HG03439 (cell line): ENCODE data around the gene RTRAF.
A peak's percentile ranks its signal among the peaks of the same experiment; 100 is the strongest.

Experiments used
- ATAC-seq: cut with Tn5 transposase; IDR thresholded peaks from one replicate; pipeline ENCODE4 v1.9.1; 2021; ENCODE audit warnings: mild to moderate bottlenecking, moderate library complexity; ENCODE audit not compliant: unreplicated experiment

The RTRAF gene

DNA sequence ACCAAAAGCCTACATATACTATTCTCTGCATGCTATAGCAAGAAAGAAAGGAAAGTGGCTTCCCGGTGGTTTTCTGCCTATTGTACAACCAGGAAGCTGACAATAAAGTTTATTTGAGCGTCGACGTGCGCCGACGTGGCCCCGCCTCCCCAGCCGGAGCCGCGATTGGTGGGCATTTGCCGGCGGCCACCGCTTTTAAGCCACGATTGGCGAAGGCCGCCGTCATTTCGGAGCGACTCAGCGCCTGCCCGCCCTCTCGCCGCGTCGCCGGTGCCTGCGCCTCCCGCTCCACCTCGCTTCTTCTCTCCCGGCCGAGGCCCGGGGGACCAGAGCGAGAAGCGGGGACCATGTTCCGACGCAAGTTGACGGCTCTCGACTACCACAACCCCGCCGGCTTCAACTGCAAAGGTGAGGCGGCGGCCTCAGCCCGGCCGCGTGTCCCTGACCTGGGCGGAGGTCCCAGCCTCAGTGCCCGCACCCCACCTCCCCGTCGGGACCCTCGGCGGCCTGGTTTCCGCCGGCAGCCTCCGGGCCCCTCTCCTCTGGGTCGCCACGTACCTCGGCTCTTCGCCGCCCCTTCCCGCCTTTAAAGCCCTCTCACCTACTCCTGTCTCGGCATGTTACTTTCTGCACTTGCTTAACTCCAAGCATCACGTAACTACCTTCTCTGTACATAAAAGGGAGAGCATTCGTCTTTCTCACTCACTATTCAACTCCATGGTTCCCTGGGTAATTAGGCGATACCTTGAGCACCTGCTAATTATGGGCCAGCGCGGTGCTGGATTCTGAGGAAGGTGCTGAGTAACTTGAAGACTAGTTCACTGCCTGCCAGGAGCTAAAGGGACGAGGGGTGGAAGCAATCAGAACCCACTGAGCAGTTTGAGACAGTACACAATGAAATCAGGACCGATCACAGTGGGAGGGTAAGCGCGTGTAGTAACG is at the start of gene RTRAF:
RTRAF (plus strand) TSS at position 254 of the 942 bp plus-strand sequence; CDS start at position 348, 94 bp downstream.
- peak; percentile 93 for ATAC-seq

DNA sequence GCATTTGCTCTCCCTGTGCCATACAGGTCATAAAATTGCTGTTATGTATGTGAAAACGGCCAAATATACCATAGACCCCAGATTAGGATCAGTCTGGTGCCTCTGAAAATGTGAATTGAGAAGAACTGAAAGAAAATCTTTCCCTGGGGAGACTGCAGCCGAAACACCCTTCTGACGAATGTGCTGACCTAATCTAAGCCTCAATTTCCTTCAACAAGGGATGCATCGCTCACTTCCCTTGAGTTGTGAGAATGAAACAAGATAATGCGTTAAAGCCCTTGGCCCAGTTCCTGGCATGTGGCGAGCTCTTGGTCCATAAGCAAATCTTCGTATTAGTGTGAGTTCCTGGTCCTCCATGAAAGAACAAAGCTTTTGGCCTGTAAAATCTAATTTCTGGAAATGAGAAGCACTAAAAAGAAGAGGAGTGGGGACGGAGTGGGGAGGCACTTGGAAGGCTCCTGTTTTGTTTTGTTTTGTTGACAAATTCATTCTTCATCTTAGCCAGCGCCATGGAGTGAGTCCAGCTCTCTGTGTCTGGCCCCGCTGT is 49.5 kb upstream of the RTRAF start:
- ATAC-seq: no peak

DNA sequence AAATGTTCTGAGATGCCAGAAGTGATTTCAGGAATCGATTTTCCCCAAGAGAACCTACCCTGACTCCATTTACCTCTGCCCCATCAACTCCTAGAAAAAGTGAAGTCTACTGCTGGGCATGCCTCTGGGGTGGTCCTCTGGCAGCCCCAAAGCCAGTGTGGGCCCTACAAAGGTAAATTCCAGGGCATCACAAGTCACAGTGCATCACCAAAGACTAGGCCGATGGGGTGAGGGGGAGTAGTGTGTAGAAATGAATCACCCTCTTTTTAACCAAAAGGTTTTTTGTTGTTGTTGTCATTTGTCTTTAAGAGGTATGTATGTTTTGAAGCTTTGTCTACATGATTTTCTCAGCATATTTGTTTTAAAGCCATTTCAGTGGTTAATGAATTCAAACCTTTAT is 46.4 kb upstream of the RTRAF start:
- ATAC-seq: no peak

DNA sequence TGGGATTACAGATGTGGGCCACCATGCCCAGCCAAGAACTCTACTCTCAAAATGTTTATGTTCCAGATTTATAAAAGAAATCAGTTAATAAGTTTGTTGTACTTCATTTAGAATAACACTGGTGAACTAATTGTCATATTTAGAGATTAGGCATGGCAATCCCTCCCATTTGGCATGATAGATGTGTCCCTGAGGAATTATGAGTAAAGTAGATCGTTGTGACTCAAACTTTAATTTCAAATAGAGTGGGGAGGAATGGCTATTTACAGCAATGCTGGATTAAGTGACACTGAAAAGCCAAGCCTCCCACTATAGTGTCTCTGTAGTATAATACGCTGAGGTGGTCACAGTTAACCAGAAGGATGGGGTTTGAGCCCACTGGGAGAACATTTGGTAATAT is 39.3 kb upstream of the RTRAF start:
- ATAC-seq: no peak

DNA sequence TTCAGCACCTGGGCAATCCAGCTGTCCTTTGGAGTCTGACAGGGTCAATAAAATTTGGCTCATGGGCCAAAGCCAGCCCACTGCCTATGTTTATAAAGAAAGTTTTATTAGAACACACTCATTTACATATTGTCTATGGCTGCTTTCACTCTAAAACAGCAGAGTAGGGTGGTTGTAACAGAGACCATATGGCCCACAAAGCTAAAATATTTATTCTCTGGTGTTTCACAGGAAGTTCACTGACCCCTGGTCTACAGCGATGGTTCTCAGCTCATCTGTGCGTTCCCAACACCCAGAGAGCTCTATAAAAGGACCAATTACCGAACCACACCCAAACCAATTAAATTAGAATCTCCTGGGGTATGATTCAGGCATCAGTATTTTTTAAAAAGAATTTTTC is 37.7 kb upstream of the RTRAF start:
- no peak for ATAC-seq

DNA sequence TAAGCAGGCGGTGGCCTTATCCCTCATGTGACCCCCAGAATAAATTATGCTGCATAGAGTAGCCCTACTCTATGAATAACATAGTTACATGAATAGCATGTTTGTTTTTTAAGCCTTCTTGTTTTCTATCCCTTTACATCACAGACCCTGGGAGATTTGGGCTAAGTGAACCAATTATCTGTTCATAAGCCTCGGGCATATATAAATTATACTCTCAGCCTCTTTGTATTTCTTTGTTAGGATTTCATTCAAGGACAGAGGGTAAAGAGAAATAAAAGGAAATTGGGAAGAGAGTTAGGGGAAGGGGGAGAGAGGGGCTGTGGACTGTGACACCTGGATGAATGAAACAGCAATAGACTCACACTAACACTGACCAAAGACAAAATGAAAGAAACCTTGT is 35.3 kb upstream of the RTRAF start:
- no peak for ATAC-seq

DNA sequence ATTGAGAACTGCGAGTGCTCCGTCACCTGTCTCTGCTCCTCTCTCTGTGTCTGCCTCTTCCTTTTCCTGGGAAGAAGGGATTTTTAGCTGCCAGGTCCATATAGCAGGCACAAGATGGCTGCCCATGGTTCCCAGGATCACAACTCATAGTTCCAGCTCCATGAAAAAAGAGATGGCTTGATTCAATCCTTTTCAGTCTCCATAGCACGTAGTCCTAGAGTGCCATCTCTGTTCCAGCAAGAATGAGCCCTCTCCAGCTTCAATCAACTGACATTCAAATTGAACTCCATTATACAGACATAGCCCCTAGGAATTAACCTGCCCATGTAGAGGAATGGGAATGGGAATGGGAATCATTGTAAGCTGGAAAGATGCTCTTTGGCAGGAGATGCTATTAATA is 34.7 kb upstream of the RTRAF start:
- ATAC-seq: no peak

DNA sequence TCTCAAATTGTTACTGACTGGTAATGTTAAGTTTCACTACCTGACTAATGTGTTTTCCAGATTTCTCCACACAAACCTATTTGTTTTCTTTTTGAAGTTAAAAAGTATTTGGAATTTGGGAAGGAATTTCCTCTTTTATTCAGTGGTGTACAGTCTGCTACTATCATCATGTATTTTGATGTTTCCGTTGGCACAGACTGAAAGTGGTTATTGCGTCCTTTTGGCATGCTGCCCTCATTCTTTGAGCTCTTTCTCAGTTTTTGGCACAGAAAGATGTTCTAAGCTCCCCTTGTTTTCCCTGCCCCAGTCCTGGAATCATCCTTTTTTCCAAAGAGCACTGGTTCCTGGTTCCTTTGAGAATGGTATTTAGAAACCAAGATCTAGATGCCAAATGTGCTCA is 31.4 kb upstream of the RTRAF start:
- ATAC-seq: no peak

DNA sequence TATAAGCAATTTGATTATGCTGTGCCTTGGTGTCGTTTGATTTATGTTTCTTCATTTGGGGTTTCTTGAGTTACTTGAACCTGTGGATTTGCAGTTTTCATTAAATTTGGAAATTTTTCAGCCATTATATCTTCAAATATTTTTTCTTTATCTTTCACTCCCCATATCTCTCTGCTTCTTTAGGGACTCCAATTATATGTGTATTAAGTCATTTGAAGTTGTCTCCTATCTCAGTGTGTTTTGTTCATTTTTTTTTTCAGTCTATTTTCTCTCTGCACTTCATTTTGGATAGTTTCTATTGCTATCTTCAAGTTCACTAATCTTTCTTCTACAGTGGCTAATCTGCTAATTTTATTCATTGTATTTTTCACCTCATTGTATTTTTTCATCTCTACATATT is 29.4 kb upstream of the RTRAF start:
- ATAC-seq: no peak

DNA sequence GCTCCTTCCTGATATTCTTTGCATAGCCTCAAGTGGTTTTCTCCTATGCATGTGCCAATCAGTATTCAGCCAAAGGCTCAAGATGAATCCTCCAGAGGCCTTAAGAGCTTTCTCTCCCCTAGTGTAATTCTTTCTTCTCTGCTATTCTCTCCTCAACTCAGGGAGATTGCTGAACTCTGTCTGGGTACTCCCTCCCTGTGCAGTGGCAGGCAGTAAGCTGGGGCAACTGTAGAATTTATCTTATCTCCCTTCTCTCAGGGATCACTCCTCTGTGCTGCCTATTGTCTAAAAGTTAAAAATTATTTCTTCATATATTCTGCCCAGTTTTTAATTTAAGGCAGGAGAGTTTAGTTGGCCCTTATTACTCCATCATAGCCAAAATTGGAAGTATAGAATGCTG is 28.5 kb upstream of the RTRAF start:
- ATAC-seq: no peak

DNA sequence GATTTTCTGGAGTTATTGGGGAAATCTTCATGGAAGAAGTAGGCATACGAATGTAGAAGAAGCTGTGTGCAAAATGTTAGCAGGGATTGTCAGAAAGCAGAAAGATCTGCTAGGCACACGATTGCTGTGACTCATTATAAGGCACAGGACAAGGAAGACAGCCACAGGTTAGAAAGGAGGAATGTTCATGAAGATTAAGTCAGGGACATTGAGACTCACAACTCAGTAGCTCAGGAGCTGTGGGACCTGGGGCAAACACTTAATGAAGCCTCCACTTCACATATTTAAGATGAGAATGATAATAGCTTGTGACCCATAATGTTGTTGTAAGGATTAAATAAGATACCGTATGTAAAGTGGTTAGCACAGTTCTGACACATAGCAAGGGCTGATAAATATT is 26.6 kb upstream of the RTRAF start:
- ATAC-seq: no peak

DNA sequence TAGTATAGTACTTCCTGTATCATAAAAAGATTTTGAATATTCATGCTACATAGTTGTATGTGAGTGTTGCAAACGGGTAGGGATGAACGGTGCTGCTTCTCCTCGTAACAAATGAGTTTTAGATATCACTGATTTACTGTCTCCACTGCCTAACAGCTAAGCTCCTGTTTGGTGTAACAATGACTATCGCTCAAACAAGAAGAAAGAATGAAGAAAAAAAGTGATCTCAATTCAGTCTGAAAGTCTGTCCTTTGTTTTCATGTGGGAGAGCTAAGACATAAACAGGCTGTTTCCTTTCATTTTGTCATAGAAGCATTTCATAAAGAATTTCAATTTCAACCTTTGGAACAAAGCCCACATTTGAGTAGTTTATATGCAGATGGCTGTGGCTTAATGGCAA is 26.1 kb upstream of the RTRAF start:
- ATAC-seq: no peak

DNA sequence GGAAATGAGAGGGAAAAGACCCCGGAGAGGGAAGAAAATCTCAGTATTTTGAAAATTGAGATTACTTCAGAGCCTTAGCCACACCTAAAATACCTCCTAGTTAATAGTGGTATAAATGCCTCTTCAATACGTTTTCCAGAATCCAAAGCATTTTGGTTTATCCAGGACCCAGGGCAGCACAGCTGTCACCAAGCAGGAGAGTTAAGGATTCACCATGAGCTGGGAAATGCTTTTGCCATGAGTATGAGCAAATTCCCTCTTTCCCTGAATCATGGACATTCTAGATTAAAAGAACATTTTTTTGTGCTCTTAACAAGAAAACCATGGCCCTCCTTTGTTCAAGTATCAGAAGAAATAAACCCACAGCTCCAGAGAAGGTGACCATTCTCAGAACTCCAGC is 21.8 kb upstream of the RTRAF start:
- ATAC-seq: no peak

DNA sequence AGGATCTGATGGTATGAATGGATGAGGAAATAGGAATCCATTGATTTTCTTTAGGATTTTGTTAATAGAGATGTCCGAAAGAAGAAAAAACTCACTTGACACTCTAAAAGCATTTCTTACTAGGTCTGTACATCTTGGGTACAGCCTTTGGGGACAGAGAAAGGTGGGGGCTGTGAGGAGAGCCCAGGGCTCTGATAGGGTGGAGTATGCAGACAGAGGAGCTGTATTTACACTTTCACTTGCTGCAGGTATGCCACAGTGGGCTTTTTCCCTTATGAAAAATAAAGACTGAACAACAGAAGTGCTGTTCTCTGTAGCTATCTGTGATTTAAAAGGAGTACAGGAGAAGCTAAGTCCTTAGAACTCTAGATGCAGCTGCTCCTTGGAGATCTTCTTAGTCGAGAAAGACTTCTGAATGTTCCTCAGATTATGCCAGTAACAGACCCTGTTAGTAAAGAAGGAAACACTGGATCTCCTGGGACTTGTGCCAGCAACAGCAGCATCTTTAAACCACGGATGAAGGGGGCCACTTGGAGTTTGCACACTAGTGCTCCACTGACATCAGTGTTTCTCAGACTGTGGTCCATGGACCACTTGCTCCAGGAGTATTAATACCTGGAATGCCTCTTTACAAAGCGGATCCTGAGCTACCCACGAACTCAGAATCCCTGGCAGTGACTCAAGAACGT is 19.4 kb upstream of the RTRAF start:
- ATAC-seq: no peak

DNA sequence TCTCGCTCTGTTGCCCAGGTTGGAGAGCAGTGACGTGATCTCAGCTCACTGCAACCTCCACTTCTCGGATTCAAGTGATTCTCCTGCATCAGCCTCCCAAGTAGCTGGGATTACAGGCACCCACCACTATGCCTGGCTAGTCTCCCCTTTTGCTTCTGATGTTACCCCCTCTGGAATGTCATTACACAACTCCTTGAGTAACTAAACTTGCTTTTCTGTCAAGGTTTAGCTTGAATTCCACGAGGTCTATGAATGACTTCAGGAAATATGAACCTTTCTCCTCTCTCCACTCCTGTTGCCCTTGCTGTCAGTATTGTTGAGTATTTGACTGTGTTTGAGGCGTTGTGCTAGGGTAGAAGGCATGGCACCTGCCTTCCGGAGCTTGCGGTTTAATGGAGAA is 16.8 kb upstream of the RTRAF start:
- ATAC-seq: no peak

DNA sequence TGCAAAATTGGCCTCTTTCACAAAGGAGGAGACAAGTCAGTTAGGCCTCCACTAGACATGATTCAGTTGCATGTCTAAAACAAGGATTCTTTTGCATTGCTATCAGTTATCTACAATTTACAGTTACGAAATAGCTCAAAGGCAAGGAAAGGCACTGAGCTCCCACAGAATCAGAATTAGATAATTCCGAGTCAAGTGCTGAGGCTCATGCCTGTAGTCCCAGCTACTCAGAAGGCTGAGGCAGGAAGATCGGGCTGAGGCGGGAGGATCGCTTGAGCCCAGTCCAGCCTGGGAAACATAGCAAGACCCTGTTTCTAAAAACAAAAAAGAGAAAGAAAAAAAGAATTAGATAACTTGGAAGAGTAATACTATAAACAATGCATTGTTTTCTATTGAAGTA is 12.3 kb upstream of the RTRAF start:
- no peak for ATAC-seq

DNA sequence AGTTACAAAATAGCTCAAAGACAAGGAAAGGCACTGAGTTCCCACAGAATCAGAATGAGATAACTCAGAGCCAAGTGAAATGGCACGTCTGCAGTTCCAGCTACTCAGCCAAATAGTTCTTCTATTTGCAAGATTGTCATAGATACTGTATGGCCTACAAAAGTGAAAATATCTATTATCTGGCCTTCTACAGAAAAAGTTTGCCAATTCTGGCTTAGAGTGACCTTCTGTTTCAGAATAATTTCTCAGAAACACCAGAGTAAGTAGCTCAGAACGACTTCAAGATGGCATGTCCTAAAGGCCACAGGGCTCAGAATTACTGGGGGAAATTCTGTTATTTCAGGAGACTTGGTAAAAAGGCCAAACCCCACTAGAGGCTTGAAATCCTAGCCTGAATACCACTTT is 10.7 kb upstream of the RTRAF start:
- no peak for ATAC-seq

DNA sequence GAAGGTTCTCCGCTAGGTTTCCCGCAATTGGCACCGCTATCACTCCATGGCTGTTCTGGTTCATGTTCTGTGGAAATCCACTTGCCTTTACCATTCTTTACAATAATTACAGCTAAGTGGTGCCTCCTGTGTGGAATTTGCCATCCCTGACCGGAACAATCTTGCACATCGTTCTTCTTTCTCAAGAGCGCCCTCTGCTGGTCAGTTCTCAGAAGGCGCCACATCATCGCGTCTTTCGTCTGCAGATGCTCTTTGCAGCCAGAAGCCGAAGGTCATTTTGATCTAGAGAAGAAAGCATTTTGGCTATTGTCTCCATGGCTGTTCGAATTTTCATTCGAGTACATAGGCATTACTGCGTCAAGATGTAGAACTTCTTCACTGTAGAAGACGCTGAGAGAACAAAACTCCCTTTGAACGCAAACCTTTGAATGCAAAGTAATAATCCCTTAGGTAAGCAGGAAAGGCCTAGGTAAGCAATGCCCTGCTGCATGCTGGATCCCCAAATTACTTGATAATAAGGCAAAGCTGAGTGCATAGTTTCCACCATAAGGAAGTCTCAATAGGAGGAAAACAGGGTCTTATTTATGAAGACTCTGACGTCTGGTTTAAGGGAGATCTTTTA is 10.1 kb upstream of the RTRAF start:
- ATAC-seq: no peak

DNA sequence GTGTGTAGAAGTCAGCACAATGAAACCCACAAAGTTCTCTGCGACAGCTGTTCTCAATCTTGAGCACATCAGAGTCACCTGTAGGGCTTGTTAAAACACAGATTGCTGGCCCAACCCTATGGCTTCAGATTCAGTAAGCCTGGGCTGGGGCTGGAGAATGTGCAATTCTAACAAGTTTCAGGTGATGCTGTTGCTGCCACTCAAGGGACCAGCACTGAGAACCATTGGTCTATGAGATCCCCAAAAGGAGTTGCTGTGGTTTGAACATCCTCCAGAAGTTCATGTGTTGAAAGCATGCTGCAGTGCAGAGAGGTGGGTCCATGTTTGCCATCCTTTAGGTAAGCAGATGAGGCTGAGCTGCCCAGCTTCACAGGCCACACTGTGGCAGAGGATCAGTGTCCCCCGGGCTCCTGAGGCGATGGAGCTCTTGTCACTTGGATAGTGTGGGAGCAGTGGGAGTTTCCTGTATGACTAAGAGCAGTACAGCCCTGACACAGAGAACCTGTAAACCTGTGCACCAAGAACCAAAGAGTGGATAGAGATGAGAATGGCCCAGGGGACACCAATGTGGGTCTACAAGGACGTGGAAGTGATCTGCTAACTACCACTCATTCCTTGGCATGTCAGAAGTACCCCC is 8.0 kb upstream of the RTRAF start:
- ATAC-seq: no peak

DNA sequence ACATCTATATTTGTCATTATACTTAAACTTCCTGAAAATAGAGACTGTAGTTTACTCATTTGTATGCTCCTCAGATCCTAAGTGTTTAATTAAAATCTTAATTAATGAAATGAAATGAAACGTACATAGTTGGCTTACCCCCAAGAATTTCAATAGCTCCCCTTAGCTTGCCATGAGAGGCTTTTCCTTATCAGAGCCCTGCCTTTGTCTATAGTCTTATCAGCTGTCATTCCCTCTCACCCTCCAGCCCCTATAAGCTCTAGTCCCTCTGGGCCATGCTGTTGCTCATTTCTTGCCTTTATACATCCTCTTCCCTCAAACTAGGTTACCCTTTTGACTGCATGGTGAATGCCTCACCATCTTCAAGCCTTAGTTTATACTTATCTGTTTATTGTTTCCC is 1.1 kb upstream of the RTRAF start:
- no peak for ATAC-seq

DNA sequence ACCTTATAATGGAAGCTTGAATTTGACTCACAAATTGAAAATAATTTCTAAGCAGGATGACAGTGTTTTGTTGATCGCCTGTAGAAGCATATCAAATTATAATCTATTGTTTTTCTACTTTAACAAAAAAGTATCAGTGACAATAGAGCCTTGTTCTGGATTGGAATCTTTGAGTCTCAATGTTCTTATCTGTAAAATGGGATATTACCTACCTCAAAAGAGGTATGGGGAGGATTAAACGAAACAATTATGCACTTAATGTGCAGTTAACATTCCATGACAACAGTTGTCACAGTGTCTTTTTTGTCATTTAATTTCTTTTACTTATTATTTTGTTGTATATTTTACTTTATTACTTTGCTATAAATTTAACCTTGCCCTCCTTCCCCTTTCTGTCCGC is 1.1 kb downstream of the RTRAF start:
- ATAC-seq: no peak
